H1 (cell line): ENCODE measurements around the gene KHDC1L.

Experiments
- ASH2L ChIP-seq: fragments of 200-600, 300-600 bp; sonication (generic); IDR thresholded peaks from one replicate; pipeline ENCODE4 v1.7.1; 2017; ENCODE audit warnings: low read length
- BRCA1 ChIP-seq: IDR thresholded peaks from 2 replicates; pipeline ENCODE4 v1.6.1; 2012; ENCODE audit warnings: low read depth, low read length, improper control_type of control experiment
- EP300 ChIP-seq, 2 experiments: IDR thresholded peaks; 1 replicate in 1 of 2; 2 replicates in 1 of 2; pipeline ENCODE4 v1.6.1; 2011 to 2012; ENCODE audit warnings: low read depth in 2 of 2, low read length in 2 of 2, mild to moderate bottlenecking in 2 of 2, borderline replicate concordance in 1 of 2, inconsistent platforms in 1 of 2, moderate library complexity in 1 of 2
- EZH2 ChIP-seq: fragments of 200-600 bp; sonication (generic); IDR thresholded peaks from 2 replicates; pipeline ENCODE4 v1.7.1; 2012; ENCODE audit warnings: low read depth, mild to moderate bottlenecking, moderate library complexity, low read length, inconsistent platforms; ENCODE audit not compliant: severe bottlenecking
- POLR2A ChIP-seq, 2 experiments: IDR thresholded peaks; 1 replicate in 1 of 2; 2 replicates in 1 of 2; pipeline ENCODE4 v1.6.1; 2011; ENCODE audit warnings: low read depth in 2 of 2, low read length in 2 of 2, mild to moderate bottlenecking in 2 of 2; ENCODE audit errors: control extremely low read depth in 1 of 2
- POLR2AphosphoS5 ChIP-seq: IDR thresholded peaks from 2 replicates; pipeline ENCODE4 v1.6.1; 2011; ENCODE audit warnings: low read depth, low read length
- RBBP5 ChIP-seq: IDR thresholded peaks from 2 replicates; pipeline ENCODE4 v1.7.1; 2012; ENCODE audit warnings: low read depth, mild to moderate bottlenecking, inconsistent platforms, low read length, moderate library complexity, borderline replicate concordance
- SRF ChIP-seq: IDR thresholded peaks from 2 replicates; pipeline ENCODE4 v1.6.1; 2011; ENCODE audit warnings: mild to moderate bottlenecking, low read depth, low read length, moderate library complexity
- TAF1 ChIP-seq: IDR thresholded peaks from 2 replicates; pipeline ENCODE4 v1.6.1; 2011; ENCODE audit warnings: mild to moderate bottlenecking, low read depth, low read length
- TAF7 ChIP-seq: optimal IDR thresholded peaks from 2 replicates; pipeline ENCODE3; 2011; ENCODE audit warnings: low read depth, mild to moderate bottlenecking, inconsistent platforms, low read length, moderate library complexity, borderline replicate concordance
- TF ChIP-seq, protein P1 (sequence below), 3 experiments: IDR thresholded peaks; 1 replicate in 2 of 3; 2 replicates in 1 of 3; pipeline versions ENCODE4 v1.5.1 to v1.6.1; 2011; ENCODE audit warnings: low read length in 3 of 3, mild to moderate bottlenecking in 3 of 3, inconsistent platforms in 2 of 3, low read depth in 1 of 3, moderate library complexity in 1 of 3; ENCODE audit not compliant: insufficient read depth in 1 of 3; ENCODE audit errors: control extremely low read depth in 1 of 3

DNA sequence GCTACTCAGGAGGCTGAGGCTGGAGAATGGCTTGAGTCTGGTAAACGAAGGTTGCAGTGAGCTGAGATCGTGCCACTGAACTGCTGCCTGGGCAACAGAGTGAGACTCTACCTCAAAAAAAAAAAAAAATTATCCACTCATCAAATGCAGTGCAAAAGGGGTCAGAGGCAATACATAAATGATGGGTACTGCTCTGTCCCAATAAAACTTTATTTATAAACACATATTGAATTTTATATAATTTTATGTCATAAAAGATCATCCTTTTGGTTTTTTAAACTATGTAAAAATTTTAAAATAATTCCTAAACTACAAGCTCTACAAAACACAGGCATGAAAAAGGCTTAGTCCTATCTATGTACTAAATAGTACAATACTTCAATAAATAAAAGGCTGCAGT lies 27.4 kb upstream of the KHDC1L start:
- TF ChIP-seq SRF, result no peak
- TF ChIP-seq, protein P1, sequence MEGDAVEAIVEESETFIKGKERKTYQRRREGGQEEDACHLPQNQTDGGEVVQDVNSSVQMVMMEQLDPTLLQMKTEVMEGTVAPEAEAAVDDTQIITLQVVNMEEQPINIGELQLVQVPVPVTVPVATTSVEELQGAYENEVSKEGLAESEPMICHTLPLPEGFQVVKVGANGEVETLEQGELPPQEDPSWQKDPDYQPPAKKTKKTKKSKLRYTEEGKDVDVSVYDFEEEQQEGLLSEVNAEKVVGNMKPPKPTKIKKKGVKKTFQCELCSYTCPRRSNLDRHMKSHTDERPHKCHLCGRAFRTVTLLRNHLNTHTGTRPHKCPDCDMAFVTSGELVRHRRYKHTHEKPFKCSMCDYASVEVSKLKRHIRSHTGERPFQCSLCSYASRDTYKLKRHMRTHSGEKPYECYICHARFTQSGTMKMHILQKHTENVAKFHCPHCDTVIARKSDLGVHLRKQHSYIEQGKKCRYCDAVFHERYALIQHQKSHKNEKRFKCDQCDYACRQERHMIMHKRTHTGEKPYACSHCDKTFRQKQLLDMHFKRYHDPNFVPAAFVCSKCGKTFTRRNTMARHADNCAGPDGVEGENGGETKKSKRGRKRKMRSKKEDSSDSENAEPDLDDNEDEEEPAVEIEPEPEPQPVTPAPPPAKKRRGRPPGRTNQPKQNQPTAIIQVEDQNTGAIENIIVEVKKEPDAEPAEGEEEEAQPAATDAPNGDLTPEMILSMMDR (IDR thresholded peaks at IDR 0.05; ENCODE audit: control extremely low read depth in 1 of 3, insufficient read depth in 1 of 3, low read depth in 1 of 3, low read length in 3 of 3), result no peak
- no peak for TF ChIP-seq TAF1
- no peak for TF ChIP-seq POLR2AphosphoS5
- no peak for TF ChIP-seq ASH2L
- no peak for TF ChIP-seq TAF7
- no peak for TF ChIP-seq POLR2A (IDR thresholded peaks at IDR 0.05; ENCODE audit: control extremely low read depth in 1 of 2, low read depth in 2 of 2, low read length in 2 of 2)
- no peak for TF ChIP-seq EP300 (IDR thresholded peaks at IDR 0.05; ENCODE audit: borderline replicate concordance in 1 of 2, low read depth in 2 of 2, low read length in 2 of 2)
- TF ChIP-seq BRCA1, result no peak
- no peak for TF ChIP-seq EZH2
- TF ChIP-seq RBBP5, result no peak
